ENCODE results near the gene LSM12.
"Not testable (repeated sequence)": the region's sequence is repeated elsewhere in the genome, so short reads cannot be mapped to it uniquely, and the experiment has no call there.

The LSM12 gene

GRCh38 chr17:44066204-44066930 lies at the start of gene LSM12:
Gene LSM12 (minus strand): TSS chr17:44066671. CDS start chr17:44066587, 84 bp downstream.
- DNase-seq (ENCODE audit: low read depth in 1 of 2, low spot score in 1 of 2), result peak; percentile 84 to 86

DNA sequence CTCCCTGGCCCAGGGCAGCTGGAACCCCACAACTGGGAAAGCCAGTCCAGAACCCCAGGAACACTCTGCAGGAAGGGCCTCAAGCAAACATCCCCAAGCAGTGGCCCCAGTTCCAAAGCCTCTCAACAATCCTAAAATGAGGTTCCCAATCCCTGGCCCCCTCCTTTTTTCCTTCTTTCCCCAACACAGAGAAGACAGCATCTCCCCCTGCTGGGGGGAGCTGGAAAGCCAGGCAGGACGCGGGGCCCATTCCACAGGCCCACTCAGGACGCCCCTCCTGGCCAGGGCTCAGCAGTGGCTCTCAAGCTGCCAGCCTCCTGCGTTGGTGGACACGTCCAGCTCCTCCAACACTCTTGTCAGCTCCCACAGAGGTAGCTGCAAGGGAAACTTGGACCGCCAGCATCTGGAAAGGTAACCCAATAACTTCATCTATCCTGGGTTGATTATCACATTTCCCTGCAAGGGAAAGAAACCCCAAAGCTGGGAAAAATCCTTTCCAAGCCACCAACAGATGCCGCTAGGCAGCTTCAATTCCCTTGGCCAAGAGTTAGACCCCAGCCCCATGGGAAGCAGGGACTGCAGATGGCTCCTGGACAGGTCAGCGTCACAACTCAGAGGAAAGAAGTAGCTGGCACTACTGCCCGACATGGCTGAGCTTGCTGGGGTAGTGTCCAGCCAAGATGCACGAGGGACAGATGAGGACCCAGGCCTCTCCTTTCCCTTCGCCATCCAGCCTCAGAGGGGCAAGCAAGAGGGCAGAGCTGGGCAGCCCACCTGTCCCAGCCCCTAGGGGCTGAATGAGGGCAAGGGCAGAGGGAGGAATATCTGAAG lies 49.3 kb upstream of the LSM12 start:
- DNase-seq (ENCODE audit: low read depth in 1 of 2, low spot score in 1 of 2), result no peak

DNA sequence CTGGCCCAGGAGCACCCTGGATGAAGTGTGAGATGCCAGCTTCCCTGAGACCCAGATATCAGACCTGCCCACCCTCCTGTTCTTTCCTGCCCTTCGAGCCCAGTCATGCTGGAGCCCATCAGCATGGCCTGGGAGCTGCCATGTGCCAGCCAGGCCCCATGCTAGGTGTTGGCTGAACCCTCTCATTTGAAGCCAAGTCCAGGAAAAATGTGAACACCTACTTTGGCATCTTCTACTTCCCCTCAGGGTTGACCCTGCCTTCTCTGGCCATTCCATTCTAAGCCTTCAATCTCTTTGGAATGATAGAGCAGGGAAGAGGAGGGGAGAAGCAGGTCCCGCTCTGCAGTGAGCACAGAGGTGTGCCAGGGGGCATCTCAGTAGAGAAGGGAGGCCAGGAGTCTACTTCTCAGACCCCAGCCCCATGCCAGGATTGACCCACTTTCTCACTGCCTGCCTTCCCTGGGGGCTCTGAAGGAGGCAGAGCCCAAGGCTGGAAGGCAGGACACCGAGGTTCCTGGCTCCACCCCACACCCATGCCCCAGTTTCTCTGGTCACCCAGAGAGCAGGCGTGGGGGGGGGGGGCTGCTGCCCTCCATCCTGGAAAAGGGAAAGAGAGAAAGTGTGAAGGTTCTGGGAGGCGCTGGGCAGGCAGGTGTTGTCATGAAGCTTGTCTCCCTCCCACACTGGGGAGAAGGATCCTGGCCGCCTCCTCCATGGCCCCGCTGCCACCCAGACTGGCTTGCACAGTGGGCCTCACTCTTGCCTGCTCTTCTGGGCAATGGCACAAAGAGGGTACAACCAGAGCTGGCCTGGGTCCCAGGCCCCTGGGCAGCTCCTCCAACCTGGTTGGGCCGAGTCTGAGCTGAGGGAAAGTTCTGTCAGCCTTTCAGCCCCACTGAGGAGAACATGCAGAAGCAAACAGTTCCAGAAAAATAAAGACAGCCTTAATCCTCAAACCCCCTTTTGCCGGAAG lies 47.7 kb upstream of the LSM12 start:
- no peak for DNase-seq (ENCODE audit: low read depth in 1 of 2, low spot score in 1 of 2)

- no peak for DNase-seq (ENCODE audit: low read depth in 1 of 2, low spot score in 1 of 2)
Observed at GRCh38 chr17:44113382-44113781, 46.9 kb upstream of the LSM12 start.

DNA sequence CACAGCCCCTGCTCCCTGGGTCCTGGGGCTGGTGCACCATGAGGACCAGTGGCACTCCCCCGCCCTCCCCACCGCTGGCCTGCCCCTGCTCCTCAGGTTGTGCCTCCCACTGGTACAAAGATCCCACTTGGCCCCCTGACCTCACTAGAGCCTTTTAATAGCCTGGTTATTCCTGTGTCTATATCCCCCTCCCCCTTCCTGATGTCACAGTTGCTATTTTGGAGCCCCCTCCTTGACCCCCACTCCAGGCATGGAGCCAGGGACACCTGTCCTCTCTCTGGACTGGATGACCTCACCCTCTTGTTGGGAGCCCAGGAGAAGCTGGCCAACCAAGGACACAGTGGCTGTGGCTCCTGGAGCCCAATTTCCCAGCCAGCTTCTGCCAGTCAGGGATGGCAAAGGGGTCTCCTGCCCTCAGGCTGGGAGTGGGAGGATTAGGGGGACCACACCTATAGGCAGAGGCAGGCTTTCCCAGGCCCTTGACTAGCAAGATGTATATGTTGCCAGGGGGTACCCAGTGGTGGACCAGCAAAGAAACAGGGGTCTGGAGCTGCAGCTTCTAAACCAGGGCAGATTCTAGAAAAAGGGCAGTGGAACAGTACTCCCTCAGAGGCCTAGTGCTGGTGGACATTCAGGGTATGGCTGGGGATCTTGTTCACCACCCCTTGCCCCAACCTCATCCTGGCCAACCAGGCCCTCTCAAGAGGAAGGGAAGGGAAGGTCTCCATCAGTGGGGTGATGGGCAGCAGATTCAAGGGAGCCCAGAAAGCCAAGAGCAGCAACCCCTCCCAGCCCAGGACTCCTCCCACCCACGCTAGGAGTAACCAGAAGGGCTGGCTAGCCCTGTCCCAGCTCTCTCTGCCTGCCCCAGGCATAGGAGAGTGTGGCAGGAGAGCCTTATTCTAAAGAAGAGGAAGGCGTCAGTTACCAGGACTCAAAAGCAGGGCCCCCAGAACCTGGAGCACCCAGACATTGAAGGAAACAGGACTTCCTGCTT lies 46.1 kb upstream of the LSM12 start:
- DNase-seq (ENCODE audit: low read depth in 1 of 2, low spot score in 1 of 2), result no peak

DNA sequence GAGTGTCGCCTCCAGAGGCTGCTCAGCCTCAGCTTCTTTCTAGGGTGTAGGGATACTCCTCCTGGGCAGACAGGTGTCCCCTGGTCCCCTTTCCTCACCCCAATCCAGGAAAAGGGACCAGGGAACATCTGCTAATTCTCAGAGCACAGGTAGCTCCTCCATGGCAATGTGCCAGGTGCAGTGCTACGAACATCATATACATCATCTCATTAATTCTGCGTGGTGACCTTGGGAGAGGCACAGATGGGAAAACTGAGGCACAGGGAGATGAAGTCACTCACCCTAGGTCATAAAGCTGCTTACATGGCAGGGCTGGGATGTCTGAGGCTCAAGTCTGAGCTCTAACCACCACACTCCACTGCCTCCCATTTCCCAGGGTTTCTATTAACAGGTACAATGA lies 45.3 kb upstream of the LSM12 start:
- DNase-seq (ENCODE audit: low read depth in 1 of 2, low spot score in 1 of 2), result no peak

- DNase-seq (ENCODE audit: low read depth in 1 of 2, low spot score in 1 of 2), result peak in 1 of 2 donors; percentile 34
Observed at GRCh38 chr17:44110823-44111633, 44.6 kb upstream of the LSM12 start.

- no peak for DNase-seq (ENCODE audit: low read depth in 1 of 2, low spot score in 1 of 2)
Observed at GRCh38 chr17:44110011-44110686, 43.7 kb upstream of the LSM12 start.

- no peak for DNase-seq (ENCODE audit: low read depth in 1 of 2, low spot score in 1 of 2)
Observed at GRCh38 chr17:44109312-44109630, 42.8 kb upstream of the LSM12 start.

GRCh38 chr17:44108440-44109311 lies 42.2 kb upstream of the LSM12 start:
- no peak for DNase-seq (ENCODE audit: low read depth in 1 of 2, low spot score in 1 of 2)

DNA sequence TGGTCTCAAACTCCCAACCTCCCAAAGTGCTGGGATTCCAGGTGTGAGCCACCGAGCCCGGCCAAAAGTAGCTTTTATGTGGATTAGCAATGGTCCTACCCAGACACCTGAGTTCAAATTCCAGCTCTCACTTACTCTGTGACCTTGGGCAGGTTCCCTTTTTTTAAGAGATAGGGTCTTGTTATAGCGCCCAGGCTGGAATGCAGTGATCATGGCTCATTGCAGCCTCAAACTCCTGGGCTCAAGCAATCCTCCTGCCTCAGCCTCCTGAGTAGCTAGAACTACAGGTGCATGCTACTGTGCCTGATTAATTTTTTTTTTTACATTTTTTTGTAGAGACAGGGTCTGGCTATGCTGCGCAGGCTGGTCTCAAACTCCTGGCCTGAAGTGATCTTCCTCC lies 40.3 kb upstream of the LSM12 start:
- DNase-seq (ENCODE audit: low read depth in 1 of 2, low spot score in 1 of 2), result no peak

DNA sequence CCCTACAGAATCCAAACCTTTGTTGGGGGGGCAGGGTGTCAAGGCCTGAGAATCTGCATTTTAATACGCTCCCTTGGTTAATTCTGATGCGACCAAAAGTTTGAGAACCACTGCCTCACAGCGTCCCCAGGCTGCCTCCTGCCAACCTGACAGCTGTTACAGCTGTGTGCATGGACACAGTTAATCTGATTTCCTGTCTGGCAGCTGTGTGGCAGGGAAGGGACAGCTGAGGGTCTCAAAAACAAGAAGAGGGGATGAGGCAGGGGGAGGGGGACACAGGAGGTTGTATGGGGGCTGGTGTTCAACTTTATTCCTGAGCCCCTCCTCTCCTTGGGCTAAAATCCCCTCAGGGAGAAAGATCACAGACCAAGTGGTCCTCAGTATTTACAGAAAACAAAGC lies 39.5 kb upstream of the LSM12 start:
- no peak for DNase-seq (ENCODE audit: low read depth in 1 of 2, low spot score in 1 of 2)

DNA sequence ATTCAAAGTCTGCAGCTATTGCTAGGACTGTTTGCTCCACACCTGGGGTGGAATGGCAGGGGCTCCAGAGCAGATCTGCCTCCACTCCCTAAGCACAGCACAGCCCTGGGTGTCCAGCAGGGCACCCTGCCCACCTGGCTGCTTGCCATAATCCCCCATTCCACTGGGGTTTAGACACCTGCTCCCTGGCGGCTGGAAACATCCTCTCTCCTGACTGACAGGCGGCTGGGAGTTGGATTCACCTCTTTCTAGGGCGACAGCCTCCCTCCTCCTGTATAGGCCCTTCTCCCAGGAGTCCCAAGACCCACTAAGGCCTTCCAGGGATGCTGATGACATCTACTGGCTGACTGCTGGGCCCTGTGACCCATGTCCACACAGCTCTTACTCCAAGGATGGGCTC lies 39.0 kb upstream of the LSM12 start:
- no peak for DNase-seq (ENCODE audit: low read depth in 1 of 2, low spot score in 1 of 2)

GRCh38 chr17:44102849-44103622 lies 36.6 kb upstream of the LSM12 start:
- DNase-seq (ENCODE audit: low read depth in 1 of 2, low spot score in 1 of 2), result no peak

GRCh38 chr17:44101858-44102257 lies 35.4 kb upstream of the LSM12 start:
- not testable (repeated sequence) for DNase-seq (ENCODE audit: low read depth in 1 of 2, low spot score in 1 of 2)

- no peak for DNase-seq (ENCODE audit: low read depth in 1 of 2, low spot score in 1 of 2)
Observed at GRCh38 chr17:44097110-44097958, 30.9 kb upstream of the LSM12 start.
